Upper lobe of right lung (tissue), 1 donor: ENCODE results near the gene SMTNL1. TPM values are rescaled to one million over a fixed set of nuclear protein-coding genes. Genes with fewer than 3 reads are reported as not detected.

Experiments
- ATAC-seq: fragments of 200-7000 bp; cut with Tn5 transposase; one replicate; pipeline ENCODE4 v1.9.1; 2020; ENCODE audit warnings: mild to moderate bottlenecking, moderate library complexity
- DNase-seq: peaks from one replicate; pipeline ENCODE4 v3.0.0-alpha.2; 2020
- H3K27ac ChIP-seq: fragments of 200-600 bp; one replicate; pipeline ENCODE4 v1.8.0; 2022
- H3K27me3 ChIP-seq: fragments of 200-600 bp; one replicate; pipeline ENCODE4 v1.8.0; 2022; ENCODE audit warnings: mild to moderate bottlenecking
- H3K36me3 ChIP-seq: fragments of 200-600 bp; one replicate; pipeline ENCODE4 v1.8.0; 2022
- H3K4me1 ChIP-seq: fragments of 200-600 bp; one replicate; pipeline ENCODE4 v1.8.0; 2022
- H3K4me3 ChIP-seq: fragments of 200-600 bp; one replicate; pipeline ENCODE4 v1.8.0; 2022; ENCODE audit warnings: mild to moderate bottlenecking
- H3K9me3 ChIP-seq: fragments of 200-600 bp; one replicate; pipeline ENCODE4 v1.8.0; 2022
- intact Hi-C: fragments of 100-400 bp; cut with DNase I; formaldehyde crosslinking; loops from one replicate; pipeline ENCODE4 v1.11.0; 2022
- total RNA-seq: library from RNA; stranded (reverse); fragmentation: NEBNext Ultra II Directional; extraction: Animal tissue kit (Norgen Biotek cat#: 25700); gene quantifications from one replicate; pipeline ENCODE4 v1.2.1, GENCODE V29; 2021
- TF ChIP-seq, protein P1 (sequence below): fragments of 200-600 bp; IDR thresholded peaks from one replicate; pipeline ENCODE4 v1.8.0; 2022; ENCODE audit warnings: antibody characterized with exemption
- donor health status: DM: no; HTN: yes; CAD: no; lungs with severe emphysema.

SMTNL1 gene
- total RNA-seq, 1 donor from 2014 or later = not detected

DNA sequence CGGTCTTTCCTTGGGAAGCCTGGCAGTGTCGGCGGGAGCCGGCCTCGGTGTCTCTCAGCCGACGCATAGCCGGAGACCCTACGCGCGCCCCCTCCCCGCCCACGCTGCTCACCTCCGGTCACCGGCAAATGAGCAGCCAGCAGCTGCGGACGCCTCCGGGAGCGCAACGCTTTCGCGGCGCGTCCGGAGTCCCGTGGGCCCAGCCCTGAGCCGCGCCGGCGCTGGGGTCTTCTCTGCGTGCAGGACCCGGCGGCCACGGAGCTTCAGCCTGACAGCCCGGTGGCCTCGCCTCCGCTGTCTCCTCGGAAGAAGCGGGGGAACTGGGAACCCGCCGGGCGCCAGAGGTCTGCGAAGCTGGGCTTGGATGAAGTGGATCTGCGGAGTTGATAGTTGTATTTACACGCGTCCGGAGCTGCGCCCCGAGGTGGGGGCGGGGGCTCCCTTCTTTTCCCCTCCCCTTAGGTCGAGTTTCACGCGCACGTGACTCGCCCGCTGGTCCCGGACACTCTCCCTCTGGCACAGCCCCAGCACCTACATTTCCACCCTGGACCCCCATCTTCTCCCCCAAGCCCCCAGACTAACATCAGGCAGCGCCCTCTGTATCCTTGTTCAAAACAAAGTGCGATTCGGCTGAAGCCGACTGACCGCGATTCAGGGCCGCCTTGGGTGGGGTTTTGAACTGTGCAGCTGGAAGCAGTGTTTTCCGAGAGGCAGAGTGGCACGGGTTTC, 21.9 kb upstream of the SMTNL1 start, which contains the start of gene SLC43A1:
Gene SLC43A1 (minus strand): TSS at position 371 of the 729 bp plus-strand sequence. CDS start 1,591 bp downstream, outside the sequence.
- DNase-seq = peak; percentile 79
- TF ChIP-seq, protein P1, sequence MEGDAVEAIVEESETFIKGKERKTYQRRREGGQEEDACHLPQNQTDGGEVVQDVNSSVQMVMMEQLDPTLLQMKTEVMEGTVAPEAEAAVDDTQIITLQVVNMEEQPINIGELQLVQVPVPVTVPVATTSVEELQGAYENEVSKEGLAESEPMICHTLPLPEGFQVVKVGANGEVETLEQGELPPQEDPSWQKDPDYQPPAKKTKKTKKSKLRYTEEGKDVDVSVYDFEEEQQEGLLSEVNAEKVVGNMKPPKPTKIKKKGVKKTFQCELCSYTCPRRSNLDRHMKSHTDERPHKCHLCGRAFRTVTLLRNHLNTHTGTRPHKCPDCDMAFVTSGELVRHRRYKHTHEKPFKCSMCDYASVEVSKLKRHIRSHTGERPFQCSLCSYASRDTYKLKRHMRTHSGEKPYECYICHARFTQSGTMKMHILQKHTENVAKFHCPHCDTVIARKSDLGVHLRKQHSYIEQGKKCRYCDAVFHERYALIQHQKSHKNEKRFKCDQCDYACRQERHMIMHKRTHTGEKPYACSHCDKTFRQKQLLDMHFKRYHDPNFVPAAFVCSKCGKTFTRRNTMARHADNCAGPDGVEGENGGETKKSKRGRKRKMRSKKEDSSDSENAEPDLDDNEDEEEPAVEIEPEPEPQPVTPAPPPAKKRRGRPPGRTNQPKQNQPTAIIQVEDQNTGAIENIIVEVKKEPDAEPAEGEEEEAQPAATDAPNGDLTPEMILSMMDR = no peak
- Histone ChIP-seq H3K4me1 (peaks cover 12% of the 10 kb centered on the region), H3K27ac (peak within 1 kb of the TSS; percentile 65), H3K4me3 (peak within 1 kb of the TSS; percentile 97), H3K9me3 (no peaks in the 10 kb centered on the region), H3K36me3 (no peaks in the 10 kb centered on the region), H3K27me3 (no peaks in the 10 kb centered on the region)
- intact Hi-C loops = no loop called here
- ATAC-seq = peak; percentile 71

DNA sequence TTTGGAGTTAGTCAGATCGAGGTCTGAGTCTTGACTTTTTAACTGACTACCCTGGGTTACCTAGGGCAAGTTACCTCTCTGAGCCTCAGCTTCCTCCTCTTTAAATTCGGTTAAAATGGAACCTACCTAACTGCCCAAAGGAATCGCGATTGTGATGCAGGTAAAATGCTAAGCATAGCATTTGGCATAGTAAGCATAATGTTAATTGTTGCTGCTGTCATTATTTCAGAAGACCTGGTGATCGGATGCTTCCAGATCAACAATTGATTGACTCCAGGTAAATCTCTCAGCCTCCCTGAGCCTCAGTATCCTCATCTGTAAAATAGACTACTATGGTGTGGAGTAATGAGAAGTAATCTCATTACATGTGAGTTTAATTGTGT, 21.3 kb upstream of the SMTNL1 start:
- Histone ChIP-seq H3K9me3 (no peaks in the 10 kb centered on the region), H3K4me1 (peaks cover 12% of the 10 kb centered on the region), H3K27ac (peak overlapping the region; percentile 65), H3K36me3 (no peaks in the 10 kb centered on the region), H3K4me3 (peak overlapping the region; percentile 97), H3K27me3 (no peaks in the 10 kb centered on the region)
- TF ChIP-seq, protein P1 = no peak
- ATAC-seq = no peak
- intact Hi-C loops = no loop called here
- DNase-seq = no peak

DNA sequence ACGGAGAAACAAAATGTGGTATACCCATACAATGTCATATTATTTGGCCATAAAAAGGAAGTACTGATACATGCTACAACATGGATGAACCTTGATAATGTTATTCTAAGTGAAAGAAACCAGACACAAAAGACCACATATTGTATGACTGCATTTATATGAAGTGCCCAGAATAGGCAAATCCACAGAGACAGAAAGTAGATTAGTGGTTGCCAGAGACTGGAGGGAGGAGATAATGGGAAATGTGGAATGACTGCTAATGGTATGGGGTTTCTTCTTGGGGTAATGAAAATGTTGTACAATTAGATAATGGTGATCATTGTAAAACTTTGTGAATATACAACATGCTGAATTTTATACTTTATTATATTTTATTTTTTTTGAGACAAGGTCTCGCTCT, 16.3 kb upstream of the SMTNL1 start:
- TF ChIP-seq, protein P1 = no peak
- intact Hi-C loops = no loop called here
- Histone ChIP-seq H3K36me3 (no peaks in the 10 kb centered on the region), H3K27me3 (no peaks in the 10 kb centered on the region), H3K4me3 (no peak overlapping the region), H3K4me1 (no peaks in the 10 kb centered on the region), H3K27ac (no peak overlapping the region), H3K9me3 (no peaks in the 10 kb centered on the region)
- ATAC-seq (no peak), DNase-seq (no peak)

DNA sequence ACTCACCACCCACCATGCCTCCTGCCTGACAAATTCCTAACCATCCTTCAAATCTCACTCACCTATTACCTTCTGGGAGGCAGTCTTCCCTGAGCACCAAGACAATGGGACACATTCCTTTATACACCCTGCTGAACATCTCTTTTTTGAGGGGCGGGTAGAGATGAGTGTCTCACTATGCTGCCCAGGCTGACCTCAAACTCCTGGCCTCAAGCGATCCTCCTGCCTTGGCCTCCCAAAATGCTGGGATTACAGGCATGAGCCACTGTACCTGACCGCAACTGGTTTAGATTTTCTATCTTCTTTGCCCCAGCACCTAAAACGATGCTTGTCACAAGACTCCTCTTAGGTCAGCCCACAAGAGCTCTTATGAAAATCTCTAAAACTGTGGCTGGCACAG, 14.0 kb upstream of the SMTNL1 start:
- H3K4me3 ChIP-seq = no peak overlapping the region
- H3K36me3 ChIP-seq = peaks cover 9% of the 10 kb centered on the region
- H3K9me3 ChIP-seq = no peaks in the 10 kb centered on the region
- no peak for ATAC-seq
- no peaks in the 10 kb centered on the region for H3K27me3 ChIP-seq
- no peak for DNase-seq
- TF ChIP-seq, protein P1 = no peak
- H3K27ac ChIP-seq = no peak overlapping the region
- no peaks in the 10 kb centered on the region for H3K4me1 ChIP-seq
- intact Hi-C loops = no loop called here

DNA sequence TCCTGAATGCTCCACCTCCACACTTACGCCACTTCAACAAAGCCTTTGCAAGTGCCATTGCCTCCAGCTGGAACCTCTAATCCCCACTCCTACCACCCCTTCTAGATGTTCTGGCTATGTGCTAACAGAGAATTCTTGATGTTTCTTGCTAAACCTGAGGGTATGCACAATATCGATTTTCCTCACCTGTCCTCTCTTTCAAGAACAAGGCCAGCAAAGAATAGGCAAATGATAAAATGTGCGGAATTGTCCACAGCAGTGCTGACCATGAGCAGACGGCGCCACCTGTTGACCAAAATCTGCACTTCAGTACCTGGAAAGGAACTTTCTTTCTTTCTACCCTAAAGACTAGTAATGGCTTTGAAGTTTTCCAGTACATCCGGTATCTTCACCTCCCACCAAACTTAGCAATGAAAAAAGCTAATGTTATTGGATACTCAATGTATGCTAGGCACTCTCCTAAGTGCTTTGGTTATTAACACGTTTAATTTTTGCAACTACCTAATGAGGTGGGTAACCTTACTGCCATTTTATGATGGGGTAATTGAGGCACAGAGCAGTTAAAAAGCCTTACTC, 10.3 kb upstream of the SMTNL1 start:
- Histone ChIP-seq H3K36me3 (peaks cover 16% of the 10 kb centered on the region), H3K4me1 (peaks cover 15% of the 10 kb centered on the region), H3K27ac (no peak overlapping the region), H3K27me3 (no peaks in the 10 kb centered on the region), H3K4me3 (no peak overlapping the region), H3K9me3 (no peaks in the 10 kb centered on the region)
- TF ChIP-seq, protein P1 = peak; percentile 95
- intact Hi-C loops = loop anchor here (5.0 kb wide), 1 partner anchor 35 kb away; no protein-coding TSS in a partner anchor
- no peak for DNase-seq
- ATAC-seq = peak; percentile 45
